Right cardiac atrium (tissue), 5 donors: ENCODE data around the gene TMEM138. TPM values are rescaled to one million over a fixed set of nuclear protein-coding genes. Genes with fewer than 3 reads are reported as not detected.

Experiments
- ATAC-seq, 2 donors: fragments of 200-7000 bp; cut with Tn5 transposase; one replicate each; pipeline versions ENCODE4 v1.8.0 to v1.9.1; 2020; ENCODE audit warnings: moderate library complexity in 2 of 2, mild to moderate bottlenecking in 1 of 2
- DNase-seq, 3 donors: peaks; one replicate each; pipeline ENCODE4 v3.0.0-alpha.2; 2020
- H3K27ac ChIP-seq: one replicate; pipeline ENCODE4 v1.5.1; 2013; ENCODE audit warnings: mild to moderate bottlenecking, low read length, control low read depth, moderate library complexity
- H3K27me3 ChIP-seq: one replicate; pipeline ENCODE4 v1.6.1; 2013; ENCODE audit not compliant: control insufficient read depth, insufficient read depth
- H3K4me1 ChIP-seq: one replicate; pipeline ENCODE4 v1.6.1; 2013; ENCODE audit warnings: low read length; ENCODE audit not compliant: control insufficient read depth, insufficient read depth
- H3K4me3 ChIP-seq: one replicate; pipeline ENCODE4 v1.5.1; 2013; ENCODE audit warnings: low read length, control low read depth
- H3K9me3 ChIP-seq: one replicate; pipeline ENCODE4 v1.6.1; 2013; ENCODE audit warnings: low read length; ENCODE audit not compliant: control insufficient read depth
- WGBS: extraction: QIAGEN DNeasy Blood & Tissue Kit; methylation state at CpG from one replicate; pipeline ENCODE4 v1.1.7; 2013; 5-methylcytosine and 5-hydroxymethylcytosine counted together
- intact Hi-C, 4 donors: fragments of 100-400 bp; cut with DNase I; formaldehyde crosslinking; loops; one replicate each; pipeline versions ENCODE4 v1.11.0 to v1.14.0; 2022 to 2023
- polyA plus RNA-seq: library from polyadenylated mRNA; stranded (reverse); fragments of 200-250 nt; gene quantifications from one replicate; pipeline ENCODE4 v1.2.3, GENCODE V29; 2013
- total RNA-seq, 4 donors: library from RNA; stranded (reverse); fragmentation: NEBNext Ultra II Directional; extraction: Animal tissue kit (Norgen Biotek cat#: 25700); gene quantifications; one replicate each; pipeline ENCODE4 v1.2.1, GENCODE V29; 2021
- donor health status: healthy with polysubstance abuse.
- donor health status: DM: no; HTN: yes; CAD: no.
- donor health status: DM: no; HTN: no; CAD: no.
- donor health status: DM: no; HTN: yes; CAD: no; lungs with severe emphysema.
- donor health status: DM: yes; HTN: yes; CAD: no.

Gene TMEM138
- total and polyA plus RNA-seq, 5 donors = 23.9 to 27.4 (median 26.9) TPM

DNA sequence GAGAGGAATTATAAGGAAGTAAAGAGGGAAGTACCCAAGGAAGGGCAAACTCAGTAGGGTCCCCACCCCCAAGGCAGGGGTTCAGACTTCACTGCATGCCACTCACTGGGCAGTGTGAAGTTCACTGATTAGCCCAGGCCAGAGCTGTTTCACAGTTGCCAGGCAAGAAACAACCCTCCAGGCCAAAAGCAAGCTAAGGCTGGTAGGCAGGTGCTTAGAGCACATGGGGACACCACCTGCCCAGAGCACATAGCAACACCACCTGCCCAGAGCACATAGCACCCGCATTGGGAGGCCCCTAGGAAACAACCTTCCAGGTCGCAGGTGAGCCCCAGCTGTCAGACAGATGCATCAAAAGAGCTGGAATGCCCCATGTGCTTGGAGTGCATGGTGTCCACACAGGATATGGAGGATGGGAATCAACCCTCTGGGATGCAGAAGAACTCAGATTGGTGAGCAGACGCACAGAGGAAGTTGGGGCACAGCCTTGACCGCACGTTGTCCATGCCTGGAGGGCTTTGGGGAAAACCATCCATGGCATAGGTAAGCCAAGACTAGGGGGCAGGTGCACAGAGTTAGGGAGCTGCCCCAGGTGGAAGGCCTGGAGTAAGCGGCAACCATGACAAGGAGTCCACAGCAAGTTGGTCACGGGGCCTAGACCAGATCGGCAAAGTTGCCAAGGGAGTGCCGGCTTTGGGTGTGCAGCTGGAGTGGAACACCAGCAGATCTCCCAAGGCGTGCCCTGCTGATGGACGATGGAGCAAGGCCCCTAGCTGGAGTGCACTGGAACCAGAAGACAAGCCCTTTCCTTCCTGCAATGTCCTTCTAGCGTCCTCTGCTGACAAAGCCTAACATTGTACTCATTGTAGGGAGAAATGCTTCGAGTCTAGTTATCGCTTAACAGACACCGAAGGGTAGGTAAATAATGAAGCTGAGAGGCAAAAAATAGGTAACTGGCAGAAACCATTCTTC lies 22.4 kb downstream of the TMEM138 start:
- ATAC-seq (peak in 1 of 2 donors; percentile 35), DNase-seq (no peak)
- 84% methylated on average over 15 of the region's 15 CpGs for WGBS
- Histone ChIP-seq H3K4me3 (no peak overlapping the region), H3K9me3 (no peaks in the 10 kb centered on the region), H3K27ac (no peak overlapping the region), H3K4me1 (no peaks in the 10 kb centered on the region), H3K27me3 (no peaks in the 10 kb centered on the region)
- intact Hi-C loops = loop anchor here (2.0 to 10.0 kb wide), 3 partner anchors 47 to 130 kb away; no protein-coding TSS in a partner anchor

GRCh38 chr11:61390161-61390560 lies 28.0 kb downstream of the TMEM138 start:
- Histone ChIP-seq H3K9me3 (no peaks in the 10 kb centered on the region), H3K27me3 (no peaks in the 10 kb centered on the region), H3K27ac (no peak overlapping the region), H3K4me3 (no peak overlapping the region), H3K4me1 (no peaks in the 10 kb centered on the region)
- intact Hi-C loops = no loop called here
- DNase-seq (no peak), ATAC-seq (no peak)
- 75% methylated on average over 1 of the region's 1 CpG for WGBS

DNA sequence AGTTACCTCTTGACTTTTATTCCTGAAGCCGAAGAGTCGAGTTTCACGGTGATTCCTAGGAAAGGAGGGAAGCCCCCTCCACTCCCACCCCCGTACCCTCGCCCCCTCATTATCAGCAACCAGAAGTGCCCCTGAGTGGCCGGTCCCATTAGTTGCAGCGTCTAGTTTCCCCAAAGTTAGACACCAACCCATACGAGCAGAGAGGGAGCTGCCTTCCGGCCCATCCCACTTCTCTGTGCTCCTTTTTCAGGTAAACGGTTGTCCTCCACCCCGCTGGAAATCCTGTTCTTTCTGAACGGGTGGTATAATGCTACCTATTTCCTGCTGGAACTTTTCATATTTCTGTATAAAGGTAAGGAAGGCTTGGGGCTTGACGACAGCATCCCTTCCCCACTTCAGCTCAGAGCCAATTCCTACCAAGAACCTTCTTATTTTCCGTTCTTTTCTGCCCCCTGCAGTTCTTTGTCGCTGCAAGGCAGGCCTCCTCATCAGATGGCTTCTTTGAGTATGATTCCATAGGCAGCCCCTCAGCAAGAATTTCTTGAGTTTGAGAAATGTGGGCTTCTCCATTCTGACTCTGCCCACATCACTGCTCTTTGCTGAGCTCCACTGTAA lies 30.9 kb downstream of the TMEM138 start:
- peak overlapping the region; percentile 78 for H3K4me3 ChIP-seq
- no peaks in the 10 kb centered on the region for H3K9me3 ChIP-seq
- no peak overlapping the region for H3K27ac ChIP-seq
- DNase-seq = no peak
- H3K27me3 ChIP-seq = no peaks in the 10 kb centered on the region
- ATAC-seq = peak; percentile 13 to 21
- H3K4me1 ChIP-seq = no peaks in the 10 kb centered on the region
- intact Hi-C loops = no loop called here
- 2% methylated on average over 15 of the region's 15 CpGs for WGBS

- no peak for DNase-seq
- peak in 1 of 2 donors; percentile 18 for ATAC-seq
- peaks cover 2% of the 10 kb centered on the region for H3K4me1 ChIP-seq
- H3K27me3 ChIP-seq = no peaks in the 10 kb centered on the region
- intact Hi-C loops = no loop called here
- H3K9me3 ChIP-seq = no peaks in the 10 kb centered on the region
- H3K4me3 ChIP-seq = no peak overlapping the region
- 90% methylated on average over 2 of the region's 2 CpGs for WGBS
- no peak overlapping the region for H3K27ac ChIP-seq
These were observed 39.0 kb downstream of the TMEM138 start for GRCh38 chr11:61401173-61401572.

DNA sequence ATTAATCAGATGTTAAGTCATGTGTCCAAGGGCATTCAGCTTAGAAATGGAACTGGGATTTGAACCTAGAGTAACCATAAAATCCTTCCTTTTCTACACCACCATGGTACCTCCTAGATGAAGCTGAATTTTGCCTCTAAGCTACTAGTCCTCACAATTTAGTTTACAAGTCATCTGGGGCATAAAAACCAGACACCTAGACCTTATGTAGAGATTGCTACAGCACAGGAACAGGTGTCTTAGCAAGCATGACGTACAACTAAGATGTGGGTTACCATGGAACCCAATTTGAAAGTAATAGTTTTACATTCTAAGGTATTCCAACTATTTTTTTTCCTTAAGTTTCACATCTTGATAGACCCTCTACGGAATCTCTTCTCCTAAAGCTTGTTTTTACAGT lies 39.4 kb downstream of the TMEM138 start:
- H3K9me3 ChIP-seq = no peaks in the 10 kb centered on the region
- WGBS = 91% methylated on average over 2 of the region's 2 CpGs

DNA sequence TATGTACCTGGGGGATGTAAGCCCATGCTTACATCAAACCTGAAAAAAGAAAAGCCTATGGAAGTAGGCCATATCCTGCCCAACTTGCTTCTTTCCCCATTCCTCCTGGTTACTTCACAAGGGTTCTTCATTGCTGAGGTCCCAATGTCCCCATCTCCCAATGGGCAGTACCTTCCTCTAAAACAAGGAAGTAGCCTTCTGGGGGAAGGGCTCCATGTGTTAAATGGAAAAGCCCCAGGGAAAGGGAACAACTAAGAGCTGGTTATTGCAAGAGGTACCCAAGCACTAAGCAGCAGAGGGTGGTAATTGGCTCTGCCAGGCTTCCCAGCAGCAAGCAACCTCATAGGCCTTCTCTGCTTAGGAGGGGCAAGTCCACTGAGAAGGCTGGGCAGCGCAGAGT lies 41.5 kb downstream of the TMEM138 start:
- Histone ChIP-seq H3K27ac (no peak overlapping the region), H3K4me3 (no peak overlapping the region), H3K9me3 (no peaks in the 10 kb centered on the region), H3K27me3 (no peaks in the 10 kb centered on the region), H3K4me1 (peaks cover 2% of the 10 kb centered on the region)
- no peak for DNase-seq
- ATAC-seq = no peak
- WGBS = 98% methylated on average over 1 of the region's 1 CpG
- intact Hi-C loops = no loop called here

More for the DNA sequence above, 39.4 kb downstream of the TMEM138 start:
- peaks cover 2% of the 10 kb centered on the region for H3K4me1 ChIP-seq
- intact Hi-C loops = no loop called here
- ATAC-seq (no peak), DNase-seq (no peak)
- H3K27me3 ChIP-seq = no peaks in the 10 kb centered on the region
- H3K27ac ChIP-seq = no peak overlapping the region
- H3K4me3 ChIP-seq = no peak overlapping the region

DNA sequence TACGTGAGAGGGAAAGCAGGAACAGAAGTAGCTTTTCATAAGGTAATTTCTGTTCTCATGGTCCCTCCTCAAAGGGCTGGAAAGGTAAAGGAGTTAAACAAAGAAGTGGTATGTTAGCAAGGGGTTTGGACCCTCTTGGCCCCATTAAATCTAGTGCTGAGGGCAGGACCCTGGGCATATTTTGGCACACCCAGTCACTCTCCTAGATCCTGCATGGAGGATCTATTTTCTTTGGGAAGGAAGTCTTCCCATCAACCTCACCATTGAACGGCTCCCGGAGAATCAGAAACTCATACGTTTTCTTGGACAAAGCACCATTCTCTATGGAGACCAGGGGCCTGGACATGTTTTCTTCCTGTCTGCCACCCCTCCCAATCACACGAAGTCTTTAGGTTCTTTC lies 41.9 kb downstream of the TMEM138 start:
- ATAC-seq (no peak), DNase-seq (no peak)
- WGBS = 56% methylated on average over 5 of the region's 5 CpGs
- intact Hi-C loops = no loop called here
- peak overlapping the region; percentile 21 for H3K27ac ChIP-seq
- no peaks in the 10 kb centered on the region for H3K27me3 ChIP-seq
- peaks cover 2% of the 10 kb centered on the region for H3K4me1 ChIP-seq
- H3K9me3 ChIP-seq = no peaks in the 10 kb centered on the region
- H3K4me3 ChIP-seq = no peak overlapping the region

DNA sequence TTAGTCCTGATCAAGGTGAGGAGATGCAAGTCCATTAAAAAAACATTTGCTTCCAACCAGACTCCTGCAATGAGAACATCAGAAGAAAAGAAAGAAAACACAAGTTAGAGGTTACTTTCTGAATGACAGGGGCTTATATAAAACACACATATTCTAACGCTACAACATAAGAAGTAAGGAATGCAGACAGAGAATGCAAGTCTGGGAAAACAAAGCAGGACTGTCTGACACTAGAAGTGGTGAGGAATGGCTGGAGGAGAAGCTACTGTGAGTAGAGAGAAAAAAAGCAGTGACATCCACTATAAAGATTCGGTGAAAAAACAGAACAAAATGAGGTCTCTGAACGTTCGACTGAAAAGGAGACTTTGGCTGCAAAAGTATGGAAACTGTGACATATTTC lies 42.5 kb downstream of the TMEM138 start:
- peak overlapping the region; percentile 21 for H3K27ac ChIP-seq
- WGBS = 74% methylated on average over 4 of the region's 4 CpGs
- no peak for DNase-seq
- no peaks in the 10 kb centered on the region for H3K9me3 ChIP-seq
- intact Hi-C loops = no loop called here
- no peak overlapping the region for H3K4me3 ChIP-seq
- peaks cover 2% of the 10 kb centered on the region for H3K4me1 ChIP-seq
- no peaks in the 10 kb centered on the region for H3K27me3 ChIP-seq
- no peak for ATAC-seq

- no peak for ATAC-seq
These were observed 43.9 kb downstream of the TMEM138 start for GRCh38 chr11:61406067-61406466.

DNA sequence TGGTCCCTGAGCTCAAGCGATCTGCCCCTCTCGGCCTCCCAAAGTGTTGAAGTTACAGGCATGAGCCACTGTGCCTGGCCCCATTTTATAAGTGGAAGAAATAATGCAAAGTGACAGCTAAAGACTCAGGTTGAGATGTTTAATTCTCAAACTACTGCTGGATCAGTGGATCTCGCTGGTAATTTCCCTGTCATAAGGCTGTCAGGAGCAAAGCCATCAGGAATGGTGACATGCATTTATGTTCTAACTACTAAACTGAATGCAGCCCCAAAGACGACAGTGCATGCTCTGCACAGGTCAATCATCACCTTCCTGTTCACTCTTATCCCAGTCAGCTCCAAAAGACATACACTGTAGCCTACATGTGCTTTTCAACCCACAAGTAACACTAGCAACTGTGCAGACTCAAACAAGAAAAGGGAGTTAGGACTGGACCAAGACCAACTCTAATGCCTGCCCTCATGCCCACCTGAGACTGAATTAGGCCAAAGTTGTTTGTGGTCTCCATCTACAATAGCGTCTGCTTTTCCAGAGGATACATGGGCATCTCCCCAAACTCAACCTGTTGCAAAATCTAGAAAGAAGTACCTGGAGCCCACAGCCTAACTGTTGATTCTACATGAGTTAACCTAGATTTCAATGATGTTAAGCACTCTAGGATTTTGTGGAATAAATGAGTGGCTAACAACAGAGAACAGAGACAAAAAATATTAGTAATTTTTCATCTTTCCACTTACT lies 45.0 kb downstream of the TMEM138 start:
- Histone ChIP-seq H3K9me3 (no peaks in the 10 kb centered on the region), H3K4me3 (no peak overlapping the region), H3K4me1 (peaks cover 2% of the 10 kb centered on the region), H3K27me3 (no peaks in the 10 kb centered on the region), H3K27ac (no peak overlapping the region)
- no peak for ATAC-seq
- WGBS = 93% methylated on average over 5 of the region's 5 CpGs
- intact Hi-C loops = no loop called here
- DNase-seq = no peak

More at GRCh38 chr11:61406067-61406466, 43.9 kb downstream of the TMEM138 start:
- Histone ChIP-seq H3K27me3 (no peaks in the 10 kb centered on the region), H3K9me3 (no peaks in the 10 kb centered on the region), H3K4me1 (peaks cover 2% of the 10 kb centered on the region), H3K27ac (no peak overlapping the region), H3K4me3 (no peak overlapping the region)
- intact Hi-C loops = no loop called here
- DNase-seq = no peak
- 96% methylated on average over 2 of the region's 2 CpGs for WGBS

DNA sequence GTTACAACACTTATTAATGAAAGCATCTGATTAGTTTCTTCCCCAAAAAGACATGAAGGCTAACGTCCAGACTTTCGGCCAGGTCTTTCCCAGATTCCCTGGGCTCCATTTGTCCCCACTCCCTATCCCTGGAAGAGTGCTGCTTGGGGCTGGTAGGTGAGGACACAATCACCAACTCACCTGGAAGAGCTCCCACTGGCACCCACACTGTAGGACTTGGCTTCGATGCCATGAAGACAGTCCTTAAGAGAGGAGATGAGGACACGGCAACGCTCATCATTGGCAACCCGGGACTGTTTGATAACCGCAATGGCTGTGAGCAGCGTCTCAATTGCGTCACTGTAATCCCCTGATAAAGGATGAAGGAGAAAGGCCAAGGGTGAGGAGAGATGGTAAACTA lies 49.4 kb downstream of the TMEM138 start:
- no peak overlapping the region for H3K27ac ChIP-seq
- H3K27me3 ChIP-seq = no peaks in the 10 kb centered on the region
- WGBS = 71% methylated on average over 9 of the region's 9 CpGs
- no peak for DNase-seq
- ATAC-seq = no peak
- no peaks in the 10 kb centered on the region for H3K4me1 ChIP-seq
- H3K4me3 ChIP-seq = no peak overlapping the region
- intact Hi-C loops = no loop called here
- H3K9me3 ChIP-seq = no peaks in the 10 kb centered on the region
